LNCAP (cell line): ENCODE data around the gene MIOX.

Source experiments
- CTCF ChIP-seq: fragments of 450-650 bp; IDR thresholded peaks from 2 replicates; pipeline ENCODE4 v1.5.1; 2017; ENCODE audit warnings: mild to moderate bottlenecking

The MIOX gene

GRCh38 chr22:50486561-50487289 lies at the start of gene MIOX:
Gene MIOX, plus strand, starts transcription at chr22:50486859. Its CDS starts 39 bp downstream, at chr22:50486898.
- no peak for TF ChIP-seq CTCF

GRCh38 chr22:50437511-50438304 lies 49.0 kb upstream of the MIOX start:
- TF ChIP-seq CTCF: no peak

GRCh38 chr22:50438305-50439275 lies 48.1 kb upstream of the MIOX start:
- TF ChIP-seq CTCF: no peak

GRCh38 chr22:50439314-50439870 lies 47.3 kb upstream of the MIOX start:
- no peak for TF ChIP-seq CTCF

GRCh38 chr22:50439871-50440331 lies 46.8 kb upstream of the MIOX start:
- TF ChIP-seq CTCF: no peak

- no peak for TF ChIP-seq CTCF
Observed at GRCh38 chr22:50440544-50441249, 46.0 kb upstream of the MIOX start.
